BJ (cell line): ENCODE results near the gene NUP42. TPM values are rescaled to one million over a fixed set of nuclear protein-coding genes. Genes with fewer than 3 reads are reported as not detected.

Experiments used
- CTCF ChIA-PET: fragments of 350-600 bp; formaldehyde crosslinking; extraction: SDS; loops from one replicate; lab custom pipeline; 2021; ENCODE audit warnings: antibody characterized with exemption, inconsistent platforms; lab: Yijun Ruan, JAX
- POLR2A ChIA-PET: fragments of 300-600 bp; sonication (Branson Sonifier 250); formaldehyde crosslinking; extraction: SDS; loops from one replicate; lab custom pipeline; 2021; ENCODE audit warnings: antibody characterized with exemption; lab: Charles Lee
- DNase-seq: peaks from one replicate; pipeline ENCODE4 v3.0.0-alpha.2; 2011; ENCODE audit warnings: low read depth
- H3K27me3 ChIP-seq: 2 replicates; pipeline ENCODE4 v1.6.0; 2011; ENCODE audit warnings: low read length; ENCODE audit not compliant: control insufficient read depth, insufficient read depth
- H3K36me3 ChIP-seq: 2 replicates; pipeline ENCODE4 v1.5.1; 2011; ENCODE audit warnings: low read length; ENCODE audit not compliant: control insufficient read depth, insufficient read depth
- H3K4me3 ChIP-seq: 2 replicates; pipeline ENCODE4 v1.5.1; 2011; ENCODE audit warnings: low read depth, mild to moderate bottlenecking, control low read depth, low read length
- CTCF ChIP-seq: IDR thresholded peaks from 2 replicates; pipeline ENCODE4 v1.5.1; 2011; ENCODE audit warnings: low read depth, mild to moderate bottlenecking, control low read depth, inconsistent platforms, low read length, moderate library complexity; ENCODE audit not compliant: insufficient read depth
- polyA plus RNA-seq: library from polyadenylated mRNA; depleted of rRNA; stranded (reverse); fragments of >200 nt; gene quantifications from 2 replicates; pipeline ENCODE4 v1.2.3, GENCODE V29; 2011

Gene NUP42
- polyA plus RNA-seq, 1 experiment = 24.5 TPM

GRCh38 chr7:23207884-23208283 is 26.0 kb downstream of the NUP42 start:
- ChIA-PET CTCF (no interaction called here), POLR2A (no interaction called here)
- 0 out of 2 replicates have a peak, but pooled peaks cover 1% of the 10 kb centered on the region for H3K27me3 ChIP-seq
- no peak for DNase-seq
- TF ChIP-seq CTCF = no peak
- H3K4me3 ChIP-seq = no peak overlapping the region
- no peaks in the 10 kb centered on the region for H3K36me3 ChIP-seq

GRCh38 chr7:23208316-23208715 is 26.5 kb downstream of the NUP42 start:
- 0 out of 2 replicates have a peak, but pooled peaks cover 1% of the 10 kb centered on the region for H3K27me3 ChIP-seq
- H3K36me3 ChIP-seq = no peaks in the 10 kb centered on the region
- H3K4me3 ChIP-seq = no peak overlapping the region
- TF ChIP-seq CTCF = no peak
- CTCF ChIA-PET = no interaction called here
- POLR2A ChIA-PET = no interaction called here
- DNase-seq = no peak

- no peak for DNase-seq
- TF ChIP-seq CTCF = no peak
- H3K27me3 ChIP-seq = 0 out of 2 replicates have a peak, but pooled peaks cover 1% of the 10 kb centered on the region
- no peaks in the 10 kb centered on the region for H3K36me3 ChIP-seq
- CTCF ChIA-PET = no interaction called here
- POLR2A ChIA-PET = no interaction called here
- no peak overlapping the region for H3K4me3 ChIP-seq
Observed at GRCh38 chr7:23210506-23210905, 28.7 kb downstream of the NUP42 start.

- DNase-seq = no peak
- no peak for TF ChIP-seq CTCF
- POLR2A ChIA-PET = no interaction called here
- CTCF ChIA-PET = no interaction called here
- H3K4me3 ChIP-seq = no peak overlapping the region
- 0 out of 2 replicates have a peak, but pooled peaks cover 1% of the 10 kb centered on the region for H3K27me3 ChIP-seq
- no peaks in the 10 kb centered on the region for H3K36me3 ChIP-seq
Observed at GRCh38 chr7:23211589-23211988, 29.7 kb downstream of the NUP42 start.

GRCh38 chr7:23212395-23212794 is 30.5 kb downstream of the NUP42 start:
- POLR2A ChIA-PET = no interaction called here
- no peak overlapping the region for H3K4me3 ChIP-seq
- CTCF ChIA-PET = no interaction called here
- H3K36me3 ChIP-seq = no peaks in the 10 kb centered on the region
- no peak for DNase-seq
- 0 out of 2 replicates have a peak, but pooled peaks cover 1% of the 10 kb centered on the region for H3K27me3 ChIP-seq
- no peak for TF ChIP-seq CTCF
